ENCODE results near the gene RBM4. TPM values are rescaled to one million over a fixed set of nuclear protein-coding genes. Genes with fewer than 3 reads are reported as not detected.

Gene RBM4
- total and polyA plus RNA-seq, 9 donors = 64.0 to 177 (median 121) TPM

GRCh38 chr11:66616379-66617154, 21.9 kb upstream of the RBM4 start, which contains the start of gene RBM14:
TSS of gene RBM14 (plus strand) at chr11:66616630. CDS start at chr11:66616721, 91 bp downstream.
- peak; percentile 98 to 99 (median 99) for DNase-seq
- peak; percentile 100 for TF ChIP-seq POLR2A (IDR thresholded peaks at IDR 0.05)
- TF ChIP-seq EP300 (IDR thresholded peaks at IDR 0.05) = no peak
- peak in 1 of 3 donors; percentile 18 for TF ChIP-seq CTCF (IDR thresholded peaks at IDR 0.05)
- Histone ChIP-seq H3K27me3 (no peaks in the 10 kb centered on the region), H3K4me1 (ENCODE audit: insufficient read depth) (peaks cover 15% of the 10 kb centered on the region), H3K4me3 (peak within 1 kb of the TSS; percentile 96), H3K9me3 (no peaks in the 10 kb centered on the region), H3K36me3 (no peaks in the 10 kb centered on the region), H3K27ac (peak within 1 kb of the TSS; percentile 77 to 92)
- WGBS, 3 donors = 0 to 1% (median 1%) methylated on average over 72 to 90 of the region's 90 CpGs
- intact Hi-C loops (cut with DNase I) = no loop called here

- 0 to 1% (median 1%) methylated on average over 38 of the region's 38 CpGs for WGBS, 3 donors
- Histone ChIP-seq H3K27me3 (no peaks in the 10 kb centered on the region), H3K4me3 (peak overlapping the region; percentile 96), H3K27ac (peak overlapping the region; percentile 77 to 92), H3K4me1 (ENCODE audit: insufficient read depth) (peaks cover 15% of the 10 kb centered on the region), H3K9me3 (no peaks in the 10 kb centered on the region), H3K36me3 (no peaks in the 10 kb centered on the region)
- DNase-seq = no peak
- intact Hi-C loops (cut with DNase I) = no loop called here
- TF ChIP-seq EP300 (IDR thresholded peaks at IDR 0.05) = no peak
- no peak for TF ChIP-seq CTCF (IDR thresholded peaks at IDR 0.05)
- no peak for TF ChIP-seq POLR2A (IDR thresholded peaks at IDR 0.05)
Observed at GRCh38 chr11:66617155-66617834, 21.2 kb upstream of the RBM4 start.

GRCh38 chr11:66619080-66619554, 19.4 kb upstream of the RBM4 start:
- 18 to 36% (median 19%) methylated on average over 4 of the region's 4 CpGs for WGBS, 3 donors
- DNase-seq = no peak
- no peaks in the 10 kb centered on the region for H3K36me3 ChIP-seq
- H3K9me3 ChIP-seq = no peaks in the 10 kb centered on the region
- TF ChIP-seq EP300 (IDR thresholded peaks at IDR 0.05) (no peak), CTCF (IDR thresholded peaks at IDR 0.05) (no peak), POLR2A (IDR thresholded peaks at IDR 0.05) (no peak)
- H3K4me1 ChIP-seq (ENCODE audit: insufficient read depth) = peaks cover 18% of the 10 kb centered on the region
- H3K27me3 ChIP-seq = no peaks in the 10 kb centered on the region
- H3K27ac ChIP-seq = no peak overlapping the region
- peak overlapping the region; percentile 96 for H3K4me3 ChIP-seq
- intact Hi-C loops (cut with DNase I) = no loop called here

GRCh38 chr11:66624450-66624849, 14.1 kb upstream of the RBM4 start:
- Histone ChIP-seq H3K4me1 (ENCODE audit: insufficient read depth) (peaks cover 7% of the 10 kb centered on the region), H3K27ac (no peak overlapping the region)

More at GRCh38 chr11:66624450-66624849, 14.1 kb upstream of the RBM4 start:
- intact Hi-C loops (cut with DNase I) = no loop called here
- DNase-seq = no peak
- Histone ChIP-seq H3K9me3 (no peaks in the 10 kb centered on the region), H3K27me3 (no peaks in the 10 kb centered on the region), H3K4me3 (no peak overlapping the region), H3K36me3 (no peaks in the 10 kb centered on the region)
- TF ChIP-seq CTCF (IDR thresholded peaks at IDR 0.05) = no peak
- 77 to 82% (median 82%) methylated on average over 16 of the region's 16 CpGs for WGBS, 3 donors
